Measurements from ENCODE around the gene SKIC2. TPM values are rescaled to one million over a fixed set of nuclear protein-coding genes. Genes with fewer than 3 reads are reported as not detected.
A peak's percentile ranks its signal among the peaks of the same experiment; 100 is the strongest.

Gene SKIC2
- total RNA-seq, 3 donors from 2014 or later (not counting 1 experiment from before 2014, with no cell fraction given) = 119 to 184 (median 151) TPM

GRCh38 chr6:31961616-31962015 is 2.6 kb downstream of the SKIC2 start:
- H3K4me3 Mint-ChIP-seq = peak overlapping the region; percentile 47
- H3K36me3 Mint-ChIP-seq = peaks cover 7% of the 10 kb centered on the region
- DNase-seq = no peak

GRCh38 chr6:31963921-31964320 is 4.9 kb downstream of the SKIC2 start:
- Mint-ChIP-seq H3K36me3 (peaks cover 7% of the 10 kb centered on the region), H3K27me3 (ENCODE audit: low read depth in 2 of 2) (no peaks in the 10 kb centered on the region), H3K4me3 (no peak overlapping the region), H3K9me3 (no peaks in the 10 kb centered on the region), H3K27ac (no peak overlapping the region), H3K4me1 (peaks cover 14 to 27% of the 10 kb centered on the region in 2 donors)
- 97% methylated on average over 18 of the region's 19 CpGs for WGBS (ENCODE audit: insufficient coverage)
- DNase-seq (no peak), ATAC-seq (no peak)
- no peak for TF ChIP-seq CTCF (IDR thresholded peaks at IDR 0.05)
- Histone ChIP-seq H3K9me3 (ENCODE audit: control insufficient read depth, insufficient read depth, low read length) (no peaks in the 10 kb centered on the region), H3K4me3 (ENCODE audit: low read length) (no peak overlapping the region), H3K36me3 (ENCODE audit: control insufficient read depth, insufficient read depth, low read length) (peaks cover 86% of the 10 kb centered on the region), H3K27ac (ENCODE audit: low read length) (no peak overlapping the region), H3K4me1 (ENCODE audit: control insufficient read depth, insufficient read depth, low read length) (peaks cover 15% of the 10 kb centered on the region), H3K27me3 (ENCODE audit: control insufficient read depth, insufficient read depth, low read length) (no peaks in the 10 kb centered on the region)
- intact Hi-C loops (cut with micrococcal nuclease) = no loop called here

More at GRCh38 chr6:31961616-31962015, 2.6 kb downstream of the SKIC2 start:
- no peaks in the 10 kb centered on the region for H3K9me3 ChIP-seq (ENCODE audit: control insufficient read depth, insufficient read depth, low read length)
- Mint-ChIP-seq H3K9me3 (no peaks in the 10 kb centered on the region), H3K4me1 (peaks cover 31 to 43% of the 10 kb centered on the region in 2 donors), H3K27me3 (ENCODE audit: low read depth in 2 of 2) (no peaks in the 10 kb centered on the region), H3K27ac (peak overlapping the region; percentile 52 to 98)
- no peak for TF ChIP-seq CTCF (IDR thresholded peaks at IDR 0.05)
- no peak overlapping the region for H3K4me3 ChIP-seq (ENCODE audit: low read length)
- H3K36me3 ChIP-seq (ENCODE audit: control insufficient read depth, insufficient read depth, low read length) = peaks cover 67% of the 10 kb centered on the region
- ATAC-seq = no peak
- H3K4me1 ChIP-seq (ENCODE audit: control insufficient read depth, insufficient read depth, low read length) = peaks cover 22% of the 10 kb centered on the region
- intact Hi-C loops (cut with micrococcal nuclease) = no loop called here
- H3K27ac ChIP-seq (ENCODE audit: low read length) = no peak overlapping the region
- H3K27me3 ChIP-seq (ENCODE audit: control insufficient read depth, insufficient read depth, low read length) = no peaks in the 10 kb centered on the region
- WGBS (ENCODE audit: insufficient coverage) = 98% methylated on average over 12 of the region's 12 CpGs

GRCh38 chr6:31965700-31966099 is 6.7 kb downstream of the SKIC2 start:
- peaks cover 14 to 24% of the 10 kb centered on the region in 2 donors for H3K4me1 Mint-ChIP-seq
- peaks cover 7% of the 10 kb centered on the region for H3K36me3 Mint-ChIP-seq
- no peaks in the 10 kb centered on the region for H3K9me3 Mint-ChIP-seq
- no peak overlapping the region for H3K27ac Mint-ChIP-seq
- no peak overlapping the region for H3K4me3 Mint-ChIP-seq
- H3K27me3 Mint-ChIP-seq (ENCODE audit: low read depth in 2 of 2) = no peaks in the 10 kb centered on the region
- DNase-seq (no peak), ATAC-seq (no peak)
- Histone ChIP-seq H3K9me3 (ENCODE audit: control insufficient read depth, insufficient read depth, low read length) (no peaks in the 10 kb centered on the region), H3K4me1 (ENCODE audit: control insufficient read depth, insufficient read depth, low read length) (peaks cover 4% of the 10 kb centered on the region), H3K4me3 (ENCODE audit: low read length) (no peak overlapping the region), H3K27me3 (ENCODE audit: control insufficient read depth, insufficient read depth, low read length) (no peaks in the 10 kb centered on the region), H3K36me3 (ENCODE audit: control insufficient read depth, insufficient read depth, low read length) (peaks cover 95% of the 10 kb centered on the region), H3K27ac (ENCODE audit: low read length) (no peak overlapping the region)
- TF ChIP-seq CTCF (IDR thresholded peaks at IDR 0.05) = no peak
- 97% methylated on average over 13 of the region's 13 CpGs for WGBS (ENCODE audit: insufficient coverage)
- intact Hi-C loops (cut with micrococcal nuclease) = no loop called here

GRCh38 chr6:31966506-31966905 is 7.5 kb downstream of the SKIC2 start:
- Histone ChIP-seq H3K27ac (ENCODE audit: low read length) (no peak overlapping the region), H3K4me3 (ENCODE audit: low read length) (no peak overlapping the region), H3K9me3 (ENCODE audit: control insufficient read depth, insufficient read depth, low read length) (no peaks in the 10 kb centered on the region), H3K27me3 (ENCODE audit: control insufficient read depth, insufficient read depth, low read length) (no peaks in the 10 kb centered on the region), H3K4me1 (ENCODE audit: control insufficient read depth, insufficient read depth, low read length) (peaks cover 12% of the 10 kb centered on the region), H3K36me3 (ENCODE audit: control insufficient read depth, insufficient read depth, low read length) (peaks cover 88% of the 10 kb centered on the region)
- no peak overlapping the region for H3K4me3 Mint-ChIP-seq
- intact Hi-C loops (cut with micrococcal nuclease) = no loop called here
- TF ChIP-seq CTCF (IDR thresholded peaks at IDR 0.05) = no peak
- 93% methylated on average over 7 of the region's 7 CpGs for WGBS (ENCODE audit: insufficient coverage)
- no peak for ATAC-seq
- H3K36me3 Mint-ChIP-seq = peaks cover 7% of the 10 kb centered on the region
- peak overlapping the region; percentile 5 to 76 for H3K27ac Mint-ChIP-seq
- H3K4me1 Mint-ChIP-seq = peaks cover 14 to 24% of the 10 kb centered on the region in 2 donors
- no peak for DNase-seq
- no peaks in the 10 kb centered on the region for H3K27me3 Mint-ChIP-seq (ENCODE audit: low read depth in 2 of 2)
- no peaks in the 10 kb centered on the region for H3K9me3 Mint-ChIP-seq

All from natural killer cell (primary cell).